HG03045 (cell line): ENCODE measurements around the gene FAIM2.

Experiments
- ATAC-seq: cut with Tn5 transposase; IDR thresholded peaks from one replicate; pipeline ENCODE4 v1.9.1; 2021; ENCODE audit warnings: mild to moderate bottlenecking, moderate library complexity; ENCODE audit not compliant: unreplicated experiment

Gene FAIM2

GRCh38 chr12:49827401-49828099, 76.2 kb downstream of the FAIM2 start:
- ATAC-seq, result peak; percentile 4

- no peak for ATAC-seq
Measured at GRCh38 chr12:49827051-49827400, 76.7 kb downstream of the FAIM2 start.

- ATAC-seq, result no peak
Measured at GRCh38 chr12:49825971-49826421, 77.7 kb downstream of the FAIM2 start.

DNA sequence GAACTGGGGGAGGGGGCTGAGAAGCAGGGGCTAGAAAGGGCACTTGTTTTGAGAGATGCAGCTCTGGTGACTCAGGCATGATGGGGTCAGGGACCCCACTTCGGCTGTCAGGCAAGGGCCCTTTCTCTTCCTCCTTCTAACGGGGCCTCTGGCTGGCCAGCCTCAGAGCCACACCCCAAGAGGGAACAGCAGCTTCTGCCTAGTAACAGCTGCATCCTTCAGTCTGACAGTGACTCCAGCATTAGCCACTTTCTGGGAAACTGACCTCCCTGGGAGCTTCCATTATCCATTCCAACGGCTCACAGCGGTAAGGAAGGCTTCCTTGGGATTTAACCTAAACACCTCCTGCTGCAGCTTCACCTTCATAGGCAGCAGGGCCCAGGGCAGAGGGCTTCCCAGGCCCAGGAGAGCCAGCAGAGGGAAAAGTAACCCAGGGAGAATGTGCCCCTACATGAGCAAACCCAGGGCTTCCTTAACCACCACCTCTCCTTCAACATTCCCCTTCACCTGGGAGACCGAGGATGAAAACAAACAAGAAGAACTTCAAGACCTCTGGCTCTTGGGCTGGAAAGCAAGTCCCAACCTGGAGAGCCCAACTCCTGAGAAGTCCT, 78.2 kb downstream of the FAIM2 start:
- no peak for ATAC-seq

DNA sequence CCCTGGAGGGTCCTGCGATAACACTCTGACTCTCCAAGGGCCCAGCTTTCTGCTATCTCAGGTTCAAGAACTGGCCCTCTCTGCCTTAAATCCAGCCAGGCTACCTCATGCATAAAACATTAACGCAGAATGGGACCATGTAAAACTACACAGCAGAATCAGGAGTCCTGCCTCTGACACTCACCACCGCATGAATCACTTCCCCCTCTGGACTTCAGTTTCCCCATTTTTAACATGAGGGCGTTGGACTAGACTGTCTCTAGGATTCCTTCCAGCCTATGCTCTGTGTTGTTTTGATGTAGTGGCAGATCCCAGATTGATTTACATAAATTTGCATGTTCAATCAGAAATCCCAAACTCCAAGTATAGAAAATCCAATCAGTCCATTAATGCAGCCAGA, 78.8 kb downstream of the FAIM2 start:
- ATAC-seq, result no peak

DNA sequence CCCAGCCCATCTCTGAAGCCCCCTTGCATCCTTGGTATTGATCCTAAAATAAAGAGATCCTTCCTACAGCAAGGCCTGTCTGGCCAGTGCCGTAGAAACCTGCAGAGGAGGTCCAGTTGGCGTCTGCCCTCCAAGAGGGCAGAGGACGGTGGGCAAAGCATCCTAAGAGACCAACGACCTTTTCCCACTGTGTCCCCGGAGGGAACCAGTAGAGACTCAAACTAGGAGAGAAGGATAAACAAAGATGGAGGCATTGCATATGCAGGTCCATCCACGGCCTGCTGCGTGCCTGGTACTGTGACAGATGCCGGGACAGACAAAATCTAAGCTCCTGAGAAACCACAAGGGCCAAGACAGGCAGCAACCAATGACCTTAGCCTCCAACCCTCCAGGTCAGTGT, 79.3 kb downstream of the FAIM2 start:
- ATAC-seq, result no peak

- ATAC-seq, result no peak
Measured at GRCh38 chr12:49823951-49824350, 79.7 kb downstream of the FAIM2 start.

DNA sequence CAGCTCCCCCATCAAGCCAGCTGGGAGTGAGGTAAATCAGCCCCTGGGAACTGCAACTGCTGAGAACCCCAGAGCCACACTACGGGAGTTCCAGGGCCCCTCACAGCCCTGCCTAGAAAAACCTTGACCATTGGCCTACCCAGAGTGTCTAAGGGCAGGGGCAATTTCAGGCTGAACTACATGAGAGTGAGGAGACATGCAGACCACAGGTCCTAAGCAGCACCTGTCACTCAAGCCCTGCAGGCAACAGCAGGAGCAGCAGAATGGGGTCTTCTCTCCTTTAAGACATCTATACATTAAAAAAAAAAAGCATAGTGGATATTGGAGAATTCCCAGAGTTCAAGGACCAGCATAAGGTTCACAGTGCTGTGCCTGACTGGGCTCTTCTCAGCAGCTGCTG, 80.3 kb downstream of the FAIM2 start:
- no peak for ATAC-seq

DNA sequence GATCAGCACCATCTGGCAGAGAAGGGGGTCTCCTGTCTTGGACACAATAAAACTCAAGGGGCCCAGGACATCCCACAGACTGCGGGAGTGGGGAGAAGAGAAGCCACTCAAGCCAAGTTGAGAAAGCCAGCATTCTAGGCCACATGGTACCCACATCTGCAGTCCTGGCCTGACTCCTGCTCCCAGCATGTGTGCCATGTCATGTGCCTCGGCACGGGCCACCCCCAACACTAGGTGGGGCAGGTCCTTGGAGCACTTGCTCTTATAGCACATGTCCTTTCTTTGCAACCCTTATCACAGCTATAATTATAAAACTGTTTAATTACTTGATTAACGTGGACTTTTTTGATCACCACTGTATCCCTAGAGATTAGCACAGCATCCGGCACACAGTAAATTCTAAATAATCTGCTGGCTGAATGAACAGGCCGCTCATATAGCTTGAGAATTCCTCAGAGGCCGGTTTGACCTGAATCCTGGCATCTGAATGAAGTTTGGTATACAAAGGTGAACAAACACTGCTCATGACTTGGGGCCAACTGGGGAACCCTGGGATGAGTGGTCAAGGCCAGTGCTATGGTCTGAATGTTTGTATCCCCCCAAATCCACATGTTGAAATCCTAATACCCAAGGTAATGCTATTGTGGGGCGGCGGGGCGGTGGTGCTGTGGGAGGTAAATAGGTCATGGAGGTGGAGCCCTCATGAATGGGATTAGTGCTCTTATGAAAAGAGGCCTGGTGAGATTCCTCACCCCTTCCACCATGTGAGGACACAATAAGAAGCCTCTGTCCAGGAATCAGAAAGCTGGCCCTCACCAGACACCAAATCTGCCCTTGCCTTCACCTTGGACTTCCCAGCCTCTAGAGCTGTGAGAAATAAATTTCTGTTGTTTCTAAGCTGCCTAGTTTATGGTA, 82.1 kb downstream of the FAIM2 start:
- ATAC-seq, result no peak

GRCh38 chr12:49819786-49820185, 83.9 kb downstream of the FAIM2 start:
- no peak for ATAC-seq

GRCh38 chr12:49818241-49818895, 85.3 kb downstream of the FAIM2 start:
- no peak for ATAC-seq
